HL-60 (cell line): ENCODE data around the gene NDUFA3.

ENCODE experiments used
- DNase-seq, 2 experiments: peaks; one replicate each; pipeline ENCODE4 v3.0.0-alpha.2; 2010 to 2020; ENCODE audit warnings: low read depth in 1 of 2, low spot score in 1 of 2
- H3K27ac ChIP-seq: fragments of 250-450 bp; sonication (Bioruptor Pico); replicated peaks from 2 replicates; pipeline ENCODE4 v1.5.1; 2020; ENCODE audit warnings: mild to moderate bottlenecking, moderate library complexity
- H3K27me3 ChIP-seq: fragments of 250-450 bp; sonication (Bioruptor Pico); 2 replicates; pipeline ENCODE4 v1.5.1; 2021; ENCODE audit warnings: mild to moderate bottlenecking, moderate library complexity; ENCODE audit not compliant: insufficient read depth, poor library complexity, severe bottlenecking
- H3K4me3 ChIP-seq: replicated peaks from 2 replicates; pipeline ENCODE4 v1.5.1; 2011; ENCODE audit warnings: mild to moderate bottlenecking, control low read depth, low read length; ENCODE audit not compliant: insufficient read depth
- GABPA ChIP-seq: IDR thresholded peaks from 2 replicates; pipeline ENCODE4 v1.6.1; 2012; ENCODE audit warnings: low read depth
- POLR2AphosphoS5 ChIP-seq: IDR thresholded peaks from 2 replicates; pipeline ENCODE4 v1.6.1; 2012; ENCODE audit warnings: low read depth
- SPI1 ChIP-seq: IDR thresholded peaks from 2 replicates; pipeline ENCODE4 v1.6.1; 2012; ENCODE audit warnings: low read depth, mild to moderate bottlenecking, borderline replicate concordance
- TF ChIP-seq, protein P1 (sequence below): IDR thresholded peaks from one replicate; pipeline ENCODE4 v1.5.1; 2011; ENCODE audit warnings: low read length, control low read depth, inconsistent platforms; ENCODE audit not compliant: insufficient read depth
- TF ChIP-seq, protein P2 (sequence below): IDR thresholded peaks from 2 replicates; pipeline ENCODE4 v1.6.1; 2012; ENCODE audit warnings: low read depth; ENCODE audit not compliant: insufficient replicate concordance

Gene NDUFA3

DNA sequence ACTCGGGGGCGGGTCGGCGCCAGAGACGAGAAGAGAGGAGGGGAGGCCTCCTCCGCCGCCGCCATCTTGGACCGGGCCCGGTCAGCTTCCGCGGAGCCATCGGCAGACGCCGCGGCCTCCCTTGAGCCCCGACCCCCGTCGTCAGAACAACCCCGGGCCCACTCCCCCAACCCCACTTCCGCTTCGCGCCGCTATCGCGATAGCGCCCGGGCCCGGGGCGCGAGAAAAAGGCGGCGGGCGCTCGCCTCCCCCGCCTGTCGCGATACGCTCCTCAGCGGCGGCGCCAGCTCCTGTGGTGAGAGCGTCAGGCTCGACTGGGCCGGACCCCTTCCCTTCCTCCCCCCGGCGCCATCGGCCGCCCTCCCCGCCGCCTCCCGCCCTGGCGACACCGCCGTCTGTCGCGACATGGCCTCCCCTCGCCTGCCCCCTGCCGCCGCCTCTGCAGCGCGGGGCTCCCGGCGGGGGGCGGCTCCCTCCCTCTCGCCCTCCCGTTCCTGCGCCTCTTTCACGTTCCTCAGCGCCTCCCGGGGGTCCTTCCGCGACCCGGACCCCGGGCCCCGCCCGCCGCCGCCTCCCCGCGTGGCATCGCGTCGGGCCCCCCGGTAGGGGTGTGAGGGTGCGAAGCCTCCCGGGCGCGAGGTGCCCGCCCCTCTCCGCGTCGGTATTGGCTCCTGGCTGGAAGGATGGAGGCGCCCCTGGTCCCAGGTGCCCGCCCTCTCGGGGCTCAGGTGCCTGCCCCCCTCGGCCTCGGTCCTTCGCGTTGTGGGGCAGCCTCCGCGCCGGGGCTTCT, 35.2 kb downstream of the NDUFA3 start, which contains the start of gene CNOT3:
TSS of gene CNOT3 (plus strand) at position 64 of the 790 bp plus-strand sequence. CDS start 5,217 bp downstream, outside the sequence.
- H3K4me3 ChIP-seq, result peak within 1 kb of the TSS; percentile 78
- peak within 1 kb of the TSS; percentile 94 for H3K27ac ChIP-seq
- DNase-seq, result no peak
- no peaks in the 10 kb centered on the region for H3K27me3 ChIP-seq
- TF ChIP-seq, protein P1, sequence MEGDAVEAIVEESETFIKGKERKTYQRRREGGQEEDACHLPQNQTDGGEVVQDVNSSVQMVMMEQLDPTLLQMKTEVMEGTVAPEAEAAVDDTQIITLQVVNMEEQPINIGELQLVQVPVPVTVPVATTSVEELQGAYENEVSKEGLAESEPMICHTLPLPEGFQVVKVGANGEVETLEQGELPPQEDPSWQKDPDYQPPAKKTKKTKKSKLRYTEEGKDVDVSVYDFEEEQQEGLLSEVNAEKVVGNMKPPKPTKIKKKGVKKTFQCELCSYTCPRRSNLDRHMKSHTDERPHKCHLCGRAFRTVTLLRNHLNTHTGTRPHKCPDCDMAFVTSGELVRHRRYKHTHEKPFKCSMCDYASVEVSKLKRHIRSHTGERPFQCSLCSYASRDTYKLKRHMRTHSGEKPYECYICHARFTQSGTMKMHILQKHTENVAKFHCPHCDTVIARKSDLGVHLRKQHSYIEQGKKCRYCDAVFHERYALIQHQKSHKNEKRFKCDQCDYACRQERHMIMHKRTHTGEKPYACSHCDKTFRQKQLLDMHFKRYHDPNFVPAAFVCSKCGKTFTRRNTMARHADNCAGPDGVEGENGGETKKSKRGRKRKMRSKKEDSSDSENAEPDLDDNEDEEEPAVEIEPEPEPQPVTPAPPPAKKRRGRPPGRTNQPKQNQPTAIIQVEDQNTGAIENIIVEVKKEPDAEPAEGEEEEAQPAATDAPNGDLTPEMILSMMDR, result no peak
- TF ChIP-seq POLR2AphosphoS5, result peak; percentile 69; the same call in 1 of the 2 replicates

DNA sequence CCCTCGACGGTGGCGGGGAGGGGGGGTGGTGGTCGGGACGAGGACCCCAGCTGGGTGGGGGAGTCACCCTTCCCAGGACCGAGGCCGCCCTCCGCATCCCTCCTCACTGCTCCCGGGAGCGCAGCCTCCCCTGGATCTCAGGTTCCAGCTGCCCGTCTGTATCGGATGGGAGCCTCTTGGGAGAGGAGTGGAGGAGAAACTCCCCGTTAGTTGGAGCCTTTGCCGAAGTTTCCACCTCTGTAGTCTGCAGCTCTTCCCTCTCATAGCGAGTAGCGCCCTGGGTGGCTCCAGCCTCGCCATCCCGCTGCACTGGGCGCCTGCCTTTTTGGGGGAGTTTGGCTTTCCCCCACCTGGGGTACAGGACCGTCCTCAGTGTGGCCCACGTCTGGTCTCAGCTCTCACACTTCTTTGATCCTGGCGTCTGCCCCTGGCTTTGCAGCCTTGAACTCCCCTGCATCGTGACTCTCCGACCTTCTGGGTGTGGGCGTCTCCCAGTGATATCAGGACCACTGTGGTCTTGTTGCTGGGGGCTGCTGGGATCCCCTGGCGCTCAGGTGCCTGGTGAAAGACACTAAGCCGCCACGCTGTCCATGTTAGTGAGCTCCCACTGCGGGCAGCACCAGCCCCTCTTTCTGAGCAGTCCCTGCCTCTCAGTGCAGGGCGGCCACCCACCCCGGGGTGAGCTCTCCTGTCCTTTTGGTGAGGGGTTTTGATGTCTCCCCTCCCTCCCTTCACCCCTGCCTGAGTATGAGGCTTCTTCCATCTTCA, 36.0 kb downstream of the NDUFA3 start:
- no peak for TF ChIP-seq SPI1
- TF ChIP-seq, protein P2, sequence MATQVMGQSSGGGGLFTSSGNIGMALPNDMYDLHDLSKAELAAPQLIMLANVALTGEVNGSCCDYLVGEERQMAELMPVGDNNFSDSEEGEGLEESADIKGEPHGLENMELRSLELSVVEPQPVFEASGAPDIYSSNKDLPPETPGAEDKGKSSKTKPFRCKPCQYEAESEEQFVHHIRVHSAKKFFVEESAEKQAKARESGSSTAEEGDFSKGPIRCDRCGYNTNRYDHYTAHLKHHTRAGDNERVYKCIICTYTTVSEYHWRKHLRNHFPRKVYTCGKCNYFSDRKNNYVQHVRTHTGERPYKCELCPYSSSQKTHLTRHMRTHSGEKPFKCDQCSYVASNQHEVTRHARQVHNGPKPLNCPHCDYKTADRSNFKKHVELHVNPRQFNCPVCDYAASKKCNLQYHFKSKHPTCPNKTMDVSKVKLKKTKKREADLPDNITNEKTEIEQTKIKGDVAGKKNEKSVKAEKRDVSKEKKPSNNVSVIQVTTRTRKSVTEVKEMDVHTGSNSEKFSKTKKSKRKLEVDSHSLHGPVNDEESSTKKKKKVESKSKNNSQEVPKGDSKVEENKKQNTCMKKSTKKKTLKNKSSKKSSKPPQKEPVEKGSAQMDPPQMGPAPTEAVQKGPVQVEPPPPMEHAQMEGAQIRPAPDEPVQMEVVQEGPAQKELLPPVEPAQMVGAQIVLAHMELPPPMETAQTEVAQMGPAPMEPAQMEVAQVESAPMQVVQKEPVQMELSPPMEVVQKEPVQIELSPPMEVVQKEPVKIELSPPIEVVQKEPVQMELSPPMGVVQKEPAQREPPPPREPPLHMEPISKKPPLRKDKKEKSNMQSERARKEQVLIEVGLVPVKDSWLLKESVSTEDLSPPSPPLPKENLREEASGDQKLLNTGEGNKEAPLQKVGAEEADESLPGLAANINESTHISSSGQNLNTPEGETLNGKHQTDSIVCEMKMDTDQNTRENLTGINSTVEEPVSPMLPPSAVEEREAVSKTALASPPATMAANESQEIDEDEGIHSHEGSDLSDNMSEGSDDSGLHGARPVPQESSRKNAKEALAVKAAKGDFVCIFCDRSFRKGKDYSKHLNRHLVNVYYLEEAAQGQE, result no peak
- no peak for TF ChIP-seq POLR2AphosphoS5
- TF ChIP-seq, protein P1, result no peak
- TF ChIP-seq GABPA, result no peak
- Histone ChIP-seq H3K27me3 (no peaks in the 10 kb centered on the region), H3K4me3 (peak overlapping the region; percentile 78), H3K27ac (no peak overlapping the region)
- no peak for DNase-seq

DNA sequence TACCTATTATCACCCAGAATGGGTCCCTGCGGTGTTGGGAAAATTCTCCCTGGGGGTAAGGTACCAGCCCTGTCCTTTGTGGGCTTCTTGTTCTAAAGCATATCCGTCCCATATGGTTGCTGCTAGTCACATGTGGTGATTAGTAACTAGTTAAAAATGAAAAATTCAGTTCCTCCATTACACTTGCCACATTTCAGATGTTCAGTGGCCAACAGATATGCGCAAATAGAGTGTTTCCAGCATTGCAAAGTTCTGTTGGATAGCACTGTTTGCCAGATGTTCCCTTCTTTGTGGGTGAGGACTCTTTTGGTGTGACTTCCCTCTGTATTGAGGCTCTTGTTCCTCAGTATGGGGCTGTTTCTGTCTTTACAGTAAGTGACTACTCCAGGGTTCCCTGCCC, 38.7 kb downstream of the NDUFA3 start:
- no peaks in the 10 kb centered on the region for H3K27me3 ChIP-seq
- TF ChIP-seq GABPA (no peak), SPI1 (no peak), POLR2AphosphoS5 (no peak)
- TF ChIP-seq, protein P2, result no peak
- TF ChIP-seq, protein P1, result no peak
- H3K4me3 ChIP-seq, result no peak overlapping the region
- no peak overlapping the region for H3K27ac ChIP-seq
- DNase-seq, result no peak
